ENCODE results near the gene FRMD8.

The FRMD8 gene

DNA sequence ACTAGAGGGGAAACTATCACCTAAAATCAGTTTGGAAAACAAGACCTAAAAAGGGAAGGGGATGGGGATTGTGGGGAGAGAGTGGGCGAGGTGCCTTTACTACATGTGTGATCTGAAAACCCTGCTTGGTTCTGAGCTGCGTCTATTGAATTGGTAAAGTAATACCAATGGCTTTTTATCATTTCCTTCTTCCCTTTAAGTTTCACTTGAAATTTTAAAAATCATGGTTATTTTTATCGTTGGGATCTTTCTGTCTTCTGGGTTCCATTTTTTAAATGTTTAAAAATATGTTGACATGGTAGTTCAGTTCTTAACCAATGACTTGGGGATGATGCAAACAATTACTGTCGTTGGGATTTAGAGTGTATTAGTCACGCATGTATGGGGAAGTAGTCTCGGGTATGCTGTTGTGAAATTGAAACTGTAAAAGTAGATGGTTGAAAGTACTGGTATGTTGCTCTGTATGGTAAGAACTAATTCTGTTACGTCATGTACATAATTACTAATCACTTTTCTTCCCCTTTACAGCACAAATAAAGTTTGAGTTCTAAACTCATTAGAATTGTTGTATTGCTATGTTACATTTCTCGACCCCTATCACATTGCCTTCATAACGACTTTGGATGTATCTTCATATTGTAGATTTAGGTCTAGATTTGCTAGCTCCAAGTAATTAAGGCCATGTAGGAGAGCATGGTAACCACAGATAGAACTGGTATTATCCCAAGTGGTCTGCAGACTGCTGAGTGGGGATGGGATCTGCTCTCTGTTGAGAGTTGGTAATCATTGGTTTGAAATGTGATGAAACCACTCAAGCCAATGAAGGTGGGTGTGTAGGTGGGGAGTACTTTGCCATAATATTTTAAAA lies 39.8 kb downstream of the FRMD8 start:
- Mint-ChIP-seq H3K4me1 (peaks cover 69% of the 10 kb centered on the region), H3K27ac (peak overlapping the region; percentile 100), H3K36me3 (peaks cover 18% of the 10 kb centered on the region), H3K9me3 (no peaks in the 10 kb centered on the region), H3K4me3 (peak overlapping the region; percentile 94), H3K27me3 (no peaks in the 10 kb centered on the region)
- ATAC-seq (ENCODE audit: low read depth): peak; percentile 55
- DNase-seq (ENCODE audit: low spot score in 2 of 2): peak in 1 of 2 donors; percentile 69

DNA sequence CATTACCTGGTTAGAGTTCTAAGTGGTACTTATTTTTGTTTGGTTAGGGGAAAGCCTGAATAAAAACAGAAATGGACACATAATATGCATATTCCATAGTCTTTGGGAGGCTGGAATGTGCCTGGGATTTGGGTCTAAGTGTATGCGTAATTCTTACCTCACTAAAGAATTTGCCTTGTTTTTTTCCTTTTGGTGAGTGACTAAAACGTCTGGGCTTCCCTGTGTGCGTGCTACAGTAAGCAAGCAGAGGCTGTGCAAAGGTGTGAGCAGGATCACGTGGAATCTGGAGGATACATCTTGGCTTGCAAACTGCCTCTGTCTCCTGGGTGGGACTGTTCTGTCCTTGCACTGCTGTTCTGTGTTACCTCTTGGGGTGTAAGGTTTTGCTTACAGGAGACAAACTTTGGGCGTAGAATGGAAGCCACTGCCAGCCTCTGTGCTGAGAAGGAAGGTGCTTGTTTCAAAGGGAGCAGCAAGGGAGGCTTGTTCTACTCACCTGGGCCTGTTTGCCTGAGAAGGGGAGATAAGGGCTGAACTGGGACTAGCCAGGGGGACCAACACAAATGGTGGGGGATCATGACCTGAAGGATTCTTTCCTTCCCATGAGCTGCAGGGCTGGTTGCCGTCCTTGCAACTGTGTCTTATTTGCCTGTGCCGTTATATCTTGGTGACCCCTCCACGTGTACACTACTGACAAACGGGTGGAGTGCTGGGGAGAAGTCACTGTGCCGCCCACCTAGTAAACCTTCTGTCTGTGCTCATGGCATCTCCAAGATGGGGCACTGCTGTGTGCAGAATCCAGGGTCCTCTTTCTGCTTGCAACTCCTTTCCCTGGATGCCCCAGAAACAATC lies 40.6 kb downstream of the FRMD8 start:
- Mint-ChIP-seq H3K4me1 (peaks cover 74% of the 10 kb centered on the region), H3K27me3 (no peaks in the 10 kb centered on the region), H3K27ac (peak overlapping the region; percentile 100), H3K9me3 (no peaks in the 10 kb centered on the region), H3K4me3 (peak overlapping the region; percentile 94), H3K36me3 (peaks cover 18% of the 10 kb centered on the region)
- no peak for DNase-seq (ENCODE audit: low spot score in 2 of 2)
- no peak for ATAC-seq (ENCODE audit: low read depth)

DNA sequence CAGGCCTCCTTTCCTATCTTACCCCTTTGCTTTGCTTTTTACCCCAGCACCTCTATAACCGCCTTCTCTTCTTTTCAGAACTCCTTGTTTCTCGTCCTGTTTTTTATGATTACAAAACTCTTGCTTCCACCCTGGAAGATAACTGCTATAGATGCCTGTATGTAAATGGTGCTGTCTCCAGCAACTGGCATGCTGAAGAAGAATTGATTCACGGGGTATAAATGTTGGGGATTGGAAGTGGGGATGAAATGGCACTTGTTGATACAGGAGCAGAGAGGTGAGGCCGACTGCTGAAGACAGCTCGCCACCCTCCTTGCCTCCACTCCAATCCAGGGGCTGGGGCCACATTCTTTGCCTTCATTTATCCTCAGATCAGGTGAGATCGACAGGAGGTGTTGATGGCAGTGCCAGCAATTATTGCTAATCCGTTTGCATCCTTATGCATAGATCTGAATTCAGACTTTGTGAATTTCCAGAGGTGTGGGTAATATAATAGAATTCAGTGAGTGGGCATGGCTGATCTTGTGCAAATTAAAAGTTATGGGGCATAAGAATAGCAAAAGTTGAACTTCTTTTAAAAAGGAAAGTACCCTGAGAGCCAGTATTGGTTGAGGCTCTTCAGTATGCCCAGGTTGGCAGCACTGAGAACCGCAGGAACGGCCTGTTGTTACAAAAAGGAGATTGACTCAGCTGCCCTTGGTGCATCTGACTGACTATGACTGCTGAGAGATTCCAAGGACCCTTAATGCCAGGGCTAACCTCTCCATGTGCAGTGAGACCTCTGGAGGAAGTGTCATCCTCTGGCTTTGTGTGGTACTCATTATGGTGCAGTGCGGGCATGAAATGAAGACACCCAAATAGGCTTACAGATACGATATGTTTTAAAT lies 41.5 kb downstream of the FRMD8 start:
- Mint-ChIP-seq H3K4me3 (peak overlapping the region; percentile 94), H3K27ac (peak overlapping the region; percentile 100), H3K36me3 (peaks cover 13% of the 10 kb centered on the region), H3K27me3 (no peaks in the 10 kb centered on the region), H3K9me3 (no peaks in the 10 kb centered on the region), H3K4me1 (peaks cover 73% of the 10 kb centered on the region)
- DNase-seq (ENCODE audit: low spot score in 2 of 2) (no peak), ATAC-seq (ENCODE audit: low read depth) (no peak)

DNA sequence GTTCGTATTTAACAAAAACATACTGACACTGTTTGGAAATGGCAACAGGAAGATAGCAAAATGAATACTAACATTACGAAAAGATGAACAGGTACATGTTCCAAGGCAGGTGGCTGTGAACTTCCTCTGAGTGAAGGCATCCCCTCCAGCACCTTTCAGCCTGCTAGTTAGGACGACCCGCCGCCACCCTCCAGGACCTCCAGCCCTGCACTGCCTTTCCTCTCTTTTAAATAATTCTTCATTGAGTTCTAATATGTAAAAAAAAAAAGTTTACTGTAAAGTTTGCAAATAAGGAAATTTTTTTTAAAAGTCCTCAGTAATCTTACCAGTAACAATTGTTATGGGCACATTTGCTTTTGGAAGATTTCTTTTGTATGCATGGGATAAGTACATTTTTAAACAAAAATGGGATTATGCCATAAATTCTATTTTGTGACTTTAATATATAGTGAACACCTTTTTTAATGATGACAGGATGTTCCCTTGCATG lies 42.2 kb downstream of the FRMD8 start:
- ATAC-seq (ENCODE audit: low read depth) (no peak), DNase-seq (ENCODE audit: low spot score in 2 of 2) (no peak)
- Mint-ChIP-seq H3K4me3 (peak overlapping the region; percentile 94), H3K27me3 (no peaks in the 10 kb centered on the region), H3K9me3 (no peaks in the 10 kb centered on the region), H3K36me3 (peaks cover 12% of the 10 kb centered on the region), H3K4me1 (peaks cover 76% of the 10 kb centered on the region), H3K27ac (peak overlapping the region; percentile 100)

DNA sequence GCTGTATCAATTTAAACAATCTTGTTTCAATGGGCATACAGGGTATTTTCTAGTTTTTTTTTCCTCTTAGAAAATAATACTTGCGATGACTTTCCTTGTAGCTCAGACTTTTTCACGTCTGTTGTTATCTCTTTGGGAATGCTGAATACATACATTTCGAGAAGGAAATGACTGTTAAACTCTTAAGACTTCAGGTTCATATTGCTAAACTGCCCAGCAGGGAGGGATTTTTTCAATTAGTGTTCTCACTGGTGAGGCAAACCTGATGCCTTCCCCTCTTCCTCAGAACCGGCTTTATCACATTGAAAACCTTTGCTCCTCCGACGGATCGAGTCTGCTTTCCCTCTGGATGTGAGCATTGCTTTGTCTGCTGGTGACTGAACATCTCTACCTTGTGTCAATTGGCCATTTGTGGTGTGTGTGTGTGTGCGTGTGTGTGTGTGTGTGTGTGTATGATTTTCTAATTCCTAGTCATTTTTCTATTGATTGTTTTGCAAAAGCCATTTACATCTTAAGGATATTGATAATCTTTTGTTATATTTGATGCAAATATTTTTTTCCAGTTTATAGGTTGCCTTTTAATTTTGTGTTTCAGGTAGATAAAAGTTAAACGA lies 42.7 kb downstream of the FRMD8 start:
- no peak for DNase-seq (ENCODE audit: low spot score in 2 of 2)
- Mint-ChIP-seq H3K4me3 (peak overlapping the region; percentile 82), H3K36me3 (peaks cover 12% of the 10 kb centered on the region), H3K27ac (peak overlapping the region; percentile 98), H3K4me1 (peaks cover 73% of the 10 kb centered on the region), H3K27me3 (no peaks in the 10 kb centered on the region), H3K9me3 (no peaks in the 10 kb centered on the region)
- no peak for ATAC-seq (ENCODE audit: low read depth)

DNA sequence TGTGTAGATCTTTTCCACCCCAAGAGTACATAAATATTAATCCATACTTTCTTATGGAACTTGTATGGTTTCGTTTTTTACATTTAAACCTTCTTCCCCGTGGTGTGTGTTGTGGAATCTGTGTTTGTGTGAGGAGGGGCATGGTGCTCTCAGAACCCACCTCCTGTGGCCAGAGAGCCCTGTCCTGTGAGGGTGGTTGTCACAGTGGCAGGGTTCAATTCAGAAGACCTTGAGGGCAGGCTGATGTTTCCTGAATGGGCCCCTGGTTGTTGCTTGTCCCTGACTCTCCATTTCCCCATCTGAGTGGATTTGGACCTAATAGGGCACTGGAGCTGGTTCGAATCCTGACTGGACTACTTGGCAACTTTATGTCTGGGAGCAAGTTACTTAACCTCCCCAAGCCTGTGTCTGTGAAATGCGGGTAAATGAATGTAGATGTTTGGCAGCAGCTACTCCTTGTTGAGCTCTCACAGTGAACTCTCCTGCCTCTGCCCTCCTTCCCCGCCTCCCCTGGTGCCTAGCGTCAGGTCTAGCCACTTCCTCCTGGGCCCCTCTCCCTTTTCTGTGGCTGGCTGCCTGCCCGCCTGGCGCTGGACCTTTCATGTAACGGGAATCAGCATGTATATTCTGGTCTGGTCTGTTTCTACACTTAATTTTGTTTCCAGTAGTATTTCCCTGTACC lies 43.4 kb downstream of the FRMD8 start:
- peaks cover 67% of the 10 kb centered on the region for H3K4me1 Mint-ChIP-seq
- H3K27ac Mint-ChIP-seq: peak overlapping the region; percentile 98
- peaks cover 6% of the 10 kb centered on the region for H3K36me3 Mint-ChIP-seq
- peak overlapping the region; percentile 82 for H3K4me3 Mint-ChIP-seq
- no peak for DNase-seq (ENCODE audit: low spot score in 2 of 2)
- no peaks in the 10 kb centered on the region for H3K9me3 Mint-ChIP-seq
- no peak for ATAC-seq (ENCODE audit: low read depth)
- no peaks in the 10 kb centered on the region for H3K27me3 Mint-ChIP-seq

DNA sequence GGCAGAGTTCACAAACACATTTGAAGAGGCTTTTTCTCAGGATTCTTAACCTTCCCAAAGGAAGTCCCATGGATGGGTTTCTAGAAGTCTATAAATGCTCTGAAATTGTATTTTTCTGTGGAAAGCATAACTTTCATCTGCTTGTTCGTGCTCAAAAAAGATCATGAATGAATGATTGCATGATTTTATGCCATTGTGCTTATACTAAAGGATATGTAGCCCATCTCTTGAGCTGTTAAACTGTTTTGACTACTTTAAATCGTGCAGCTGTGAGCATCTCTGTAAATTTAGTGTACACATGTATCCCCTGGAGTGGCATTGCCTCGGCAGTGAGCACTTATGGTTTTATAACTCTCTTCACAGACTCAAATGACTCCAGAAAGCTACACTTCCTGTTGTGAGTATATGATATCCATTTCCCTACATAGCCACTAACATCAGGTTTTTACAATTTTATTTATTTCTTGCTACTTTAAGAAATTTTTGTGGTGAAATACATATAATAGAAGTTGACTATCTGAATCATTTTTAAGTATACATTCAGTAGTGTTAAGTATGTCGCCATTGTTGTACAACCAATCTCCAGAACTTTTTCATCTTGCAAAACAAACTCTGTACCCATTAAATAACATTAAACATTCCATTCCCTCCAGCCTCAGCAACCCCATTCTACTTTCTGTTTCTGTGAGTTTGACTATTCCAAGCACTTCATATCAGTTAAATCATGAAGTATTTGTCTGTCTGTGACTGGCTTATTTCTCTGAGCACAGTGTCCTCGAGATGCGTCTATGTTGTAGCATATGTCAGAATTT lies 44.2 kb downstream of the FRMD8 start:
- peaks cover 6% of the 10 kb centered on the region for H3K36me3 Mint-ChIP-seq

DNA sequence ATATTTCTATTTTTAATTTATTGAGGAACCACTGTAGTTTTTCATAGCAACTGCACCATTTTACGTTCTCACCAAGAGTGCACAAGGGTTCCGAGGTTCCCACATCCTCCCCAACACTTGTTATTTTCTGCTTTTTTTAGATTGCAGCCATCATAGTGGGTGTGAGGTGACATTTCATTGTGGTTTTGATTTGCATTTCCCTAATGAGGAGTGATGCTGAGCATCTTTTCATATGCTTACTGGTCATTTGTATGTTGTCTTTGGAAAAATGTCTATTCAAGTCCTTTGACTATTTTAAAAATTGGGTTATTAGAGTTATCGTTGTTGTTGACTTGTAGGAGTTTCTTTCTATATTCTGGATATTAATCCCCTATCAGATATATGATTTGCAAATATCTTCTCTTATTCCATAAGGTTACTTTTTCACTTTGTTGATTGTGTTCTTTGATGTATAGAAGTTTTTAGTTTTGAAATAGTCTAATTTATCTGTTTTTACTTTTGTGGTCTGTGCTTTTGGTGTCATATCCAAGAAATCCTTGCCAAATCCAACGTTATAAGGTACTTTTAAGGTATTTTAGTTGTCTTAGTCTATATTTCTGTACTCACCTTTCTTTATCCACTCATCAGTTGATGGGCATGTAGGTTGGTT lies 45.1 kb downstream of the FRMD8 start:
- peaks cover 55% of the 10 kb centered on the region for H3K4me1 Mint-ChIP-seq
- H3K36me3 Mint-ChIP-seq: peaks cover 5% of the 10 kb centered on the region
- H3K4me3 Mint-ChIP-seq: peak overlapping the region; percentile 4
- peak overlapping the region; percentile 98 for H3K27ac Mint-ChIP-seq
- H3K9me3 Mint-ChIP-seq: no peaks in the 10 kb centered on the region
- DNase-seq (ENCODE audit: low spot score in 2 of 2) (peak in 1 of 2 donors; percentile 59), ATAC-seq (ENCODE audit: low read depth) (peak; percentile 82)
- no peaks in the 10 kb centered on the region for H3K27me3 Mint-ChIP-seq

More for the DNA sequence above, 44.2 kb downstream of the FRMD8 start:
- Mint-ChIP-seq H3K4me1 (peaks cover 63% of the 10 kb centered on the region), H3K27ac (peak overlapping the region; percentile 98), H3K4me3 (peak overlapping the region; percentile 82), H3K9me3 (no peaks in the 10 kb centered on the region), H3K27me3 (no peaks in the 10 kb centered on the region)
- DNase-seq (ENCODE audit: low spot score in 2 of 2): no peak
- no peak for ATAC-seq (ENCODE audit: low read depth)

DNA sequence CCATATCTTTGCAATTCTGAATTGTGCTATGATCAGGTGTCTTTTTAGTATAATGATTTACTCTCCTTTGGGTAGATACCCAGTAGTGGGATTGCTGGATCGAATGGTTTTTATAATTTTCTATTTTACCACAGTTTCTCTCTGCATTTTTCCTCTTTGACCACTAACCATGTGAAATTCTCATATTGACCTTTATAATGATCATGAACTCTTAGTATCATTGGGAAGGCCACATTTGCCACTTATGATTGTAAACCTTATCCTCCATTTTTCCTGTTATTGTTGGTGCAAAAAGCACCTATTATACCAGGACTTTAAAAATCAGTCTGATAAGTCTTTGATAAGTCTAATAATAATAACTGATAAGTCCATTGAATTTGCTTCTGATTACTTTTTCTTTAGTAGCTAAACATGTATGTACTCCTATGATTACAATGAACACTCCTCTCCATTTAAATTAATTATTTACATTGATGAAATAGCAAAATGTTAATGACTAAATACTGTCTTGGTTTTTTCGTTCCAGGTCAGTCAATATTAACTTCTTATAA lies 45.7 kb downstream of the FRMD8 start:
- Mint-ChIP-seq H3K9me3 (no peaks in the 10 kb centered on the region), H3K4me1 (peaks cover 49% of the 10 kb centered on the region), H3K36me3 (peaks cover 5% of the 10 kb centered on the region)

DNA sequence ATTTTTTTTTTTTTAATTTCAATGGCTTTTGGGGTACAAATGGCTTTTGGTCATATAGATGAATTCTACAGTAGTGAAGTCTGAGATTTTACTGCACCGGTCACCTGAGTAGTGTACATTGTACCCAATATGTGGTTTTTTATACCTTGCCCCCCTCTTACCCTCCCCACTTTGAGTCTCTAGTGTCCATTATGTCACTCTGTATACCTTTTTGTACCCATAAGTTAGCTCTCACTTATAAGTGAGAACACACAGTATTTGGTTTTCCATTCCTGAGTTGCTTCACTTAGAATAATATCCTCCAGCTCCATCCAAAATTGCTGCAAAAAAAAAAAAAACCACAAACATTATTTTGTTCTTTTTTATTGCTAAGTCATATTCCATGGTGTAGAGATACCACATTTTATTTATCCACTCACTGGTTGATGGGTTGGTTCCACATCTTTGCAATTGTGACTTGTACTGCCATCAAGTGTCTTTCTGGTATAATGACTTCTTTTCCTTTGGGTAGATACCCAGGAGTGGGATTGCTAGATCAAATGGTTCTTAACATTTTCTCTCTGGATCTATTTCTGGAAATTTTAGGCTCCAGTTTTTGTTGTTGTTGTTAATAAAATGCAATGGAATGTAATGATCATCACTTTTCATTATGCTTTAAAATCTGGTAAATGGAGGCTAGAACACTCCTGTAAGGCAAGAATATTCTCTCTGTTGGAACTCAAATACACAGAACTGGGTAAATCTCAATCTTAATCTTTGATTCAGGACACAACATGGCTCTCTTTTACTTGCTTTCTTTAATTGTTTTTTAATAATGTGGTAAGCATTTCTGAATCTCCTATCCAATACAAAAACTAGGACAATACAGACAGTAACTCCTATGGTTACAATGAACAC lies 46.5 kb downstream of the FRMD8 start:
- Mint-ChIP-seq H3K36me3 (peaks cover 2% of the 10 kb centered on the region), H3K4me3 (no peak overlapping the region), H3K4me1 (peaks cover 46% of the 10 kb centered on the region), H3K27me3 (no peaks in the 10 kb centered on the region), H3K9me3 (no peaks in the 10 kb centered on the region), H3K27ac (peak overlapping the region; percentile 55)
- ATAC-seq (ENCODE audit: low read depth) (peak; percentile 40), DNase-seq (ENCODE audit: low spot score in 2 of 2) (peak in 1 of 2 donors; percentile 41)

More for the DNA sequence above, 45.7 kb downstream of the FRMD8 start:
- Mint-ChIP-seq H3K4me3 (no peak overlapping the region), H3K27ac (peak overlapping the region; percentile 98), H3K27me3 (no peaks in the 10 kb centered on the region)
- ATAC-seq (ENCODE audit: low read depth): no peak
- no peak for DNase-seq (ENCODE audit: low spot score in 2 of 2)

DNA sequence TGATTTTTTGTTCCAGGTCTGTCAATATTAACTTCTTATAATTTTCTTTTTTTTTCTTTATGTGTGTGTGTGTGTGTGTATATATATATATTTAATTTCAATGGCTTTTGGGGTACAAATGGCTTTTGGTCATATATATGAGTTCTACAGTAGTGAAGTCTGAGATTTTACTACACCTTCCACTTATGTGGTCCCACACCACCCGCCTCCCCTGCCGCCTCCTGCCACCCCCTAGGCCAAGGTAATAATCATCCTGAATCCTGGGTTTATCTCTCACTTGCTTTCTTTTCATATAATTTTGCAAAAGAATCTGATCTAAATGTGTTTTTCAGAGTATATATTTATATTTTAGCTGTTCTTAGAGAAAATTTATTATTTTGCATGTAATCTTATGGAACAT lies 47.2 kb downstream of the FRMD8 start:
- DNase-seq (ENCODE audit: low spot score in 2 of 2) (no peak), ATAC-seq (ENCODE audit: low read depth) (no peak)
- no peak overlapping the region for H3K4me3 Mint-ChIP-seq
- H3K9me3 Mint-ChIP-seq: no peaks in the 10 kb centered on the region
- peaks cover 4% of the 10 kb centered on the region for H3K36me3 Mint-ChIP-seq
- peak overlapping the region; percentile 55 for H3K27ac Mint-ChIP-seq
- no peaks in the 10 kb centered on the region for H3K27me3 Mint-ChIP-seq
- peaks cover 42% of the 10 kb centered on the region for H3K4me1 Mint-ChIP-seq

All from memory B cell (primary cell).